ENCODE data around the gene TXNL4B.
"Not testable (repeated sequence)": the region's sequence is repeated elsewhere in the genome, so short reads cannot be mapped to it uniquely, and the experiment has no call there.

Gene TXNL4B

GRCh38 chr16:72073560-72074230 is 19.7 kb downstream of the TXNL4B start:
- no peak for DNase-seq (ENCODE audit: low read depth in 2 of 2)

DNA sequence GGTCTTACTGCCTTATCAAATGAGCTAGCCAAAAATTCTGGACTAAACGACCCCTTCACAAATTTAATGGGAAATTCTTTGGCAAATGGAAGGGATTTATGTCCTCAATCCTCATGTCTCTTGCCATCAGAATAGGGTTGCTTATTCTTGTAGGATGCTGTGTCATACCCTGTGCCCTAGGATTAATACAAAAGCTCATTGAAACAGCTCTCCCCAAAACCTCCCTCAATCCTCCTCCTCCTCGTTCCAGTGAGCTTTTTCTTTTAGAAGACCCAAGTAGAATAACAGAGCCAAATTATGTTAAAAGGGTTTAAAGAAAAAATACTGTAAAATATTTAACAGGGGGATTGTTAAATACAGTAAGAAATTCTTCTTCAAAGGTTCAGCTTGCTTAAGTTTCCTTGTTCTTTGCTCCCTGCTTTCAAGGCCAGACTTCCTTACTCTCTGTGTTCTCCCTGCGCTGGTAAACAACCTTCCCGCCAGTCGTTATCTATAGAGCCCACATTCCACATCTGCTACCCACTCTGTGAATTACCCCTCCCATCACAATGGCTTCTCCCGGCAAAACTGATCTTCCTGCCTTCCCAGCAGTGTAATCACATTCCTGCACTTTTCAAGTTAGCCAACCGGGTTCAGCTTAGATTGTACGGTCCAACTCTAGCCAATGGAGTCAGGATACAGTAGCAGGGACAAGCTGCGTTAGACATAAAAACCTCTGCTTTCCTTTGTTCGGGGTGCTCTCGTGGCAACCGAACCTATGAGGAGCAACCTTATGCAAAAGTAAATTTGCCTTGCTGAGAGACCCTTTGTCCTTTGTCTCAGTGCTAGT is 20.7 kb downstream of the TXNL4B start:
- no peak for DNase-seq (ENCODE audit: low read depth in 2 of 2)

DNA sequence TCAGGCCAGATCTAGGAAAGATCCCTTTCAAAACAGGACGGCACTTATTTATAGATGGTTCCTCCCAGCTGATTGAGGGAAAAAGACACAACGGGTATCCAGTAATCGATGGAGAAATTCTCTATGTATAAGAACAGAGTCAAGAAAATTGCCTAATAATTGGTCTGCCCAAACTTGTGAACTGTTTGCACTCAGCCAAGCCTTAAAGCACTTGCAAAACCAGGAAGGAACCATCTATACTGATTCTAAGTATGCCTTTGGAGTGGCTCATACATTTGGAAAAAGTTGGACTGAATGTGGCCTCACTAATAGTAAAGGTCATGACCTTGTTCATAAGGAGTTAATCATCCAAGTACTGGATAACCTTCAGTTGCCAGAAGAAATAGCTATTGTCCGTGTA is 24.5 kb downstream of the TXNL4B start:
- DNase-seq (ENCODE audit: low read depth in 2 of 2): no peak

DNA sequence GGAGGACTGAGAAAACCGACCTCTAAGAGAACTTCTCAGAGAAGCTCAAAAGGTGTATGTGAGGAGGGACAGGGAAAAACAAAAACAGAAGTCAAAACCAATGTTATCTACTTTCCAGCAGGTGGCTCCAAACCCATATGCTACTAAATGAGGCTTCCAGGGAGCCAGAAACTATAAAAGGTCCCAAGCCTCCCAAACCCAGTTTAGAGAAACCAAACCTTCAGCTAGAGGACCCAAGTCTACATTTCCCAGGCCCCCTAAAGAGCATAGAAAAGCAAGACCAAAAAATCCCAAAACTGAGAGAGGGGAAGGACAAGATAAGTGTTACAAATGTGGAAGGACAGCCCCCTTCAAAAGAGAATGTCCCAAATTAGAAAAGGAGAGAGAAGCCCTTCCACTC is 26.7 kb downstream of the TXNL4B start:
- DNase-seq (ENCODE audit: low read depth in 2 of 2): no peak

GRCh38 chr16:72064361-72064894 is 29.0 kb downstream of the TXNL4B start:
- no peak for DNase-seq (ENCODE audit: low read depth in 2 of 2)

DNA sequence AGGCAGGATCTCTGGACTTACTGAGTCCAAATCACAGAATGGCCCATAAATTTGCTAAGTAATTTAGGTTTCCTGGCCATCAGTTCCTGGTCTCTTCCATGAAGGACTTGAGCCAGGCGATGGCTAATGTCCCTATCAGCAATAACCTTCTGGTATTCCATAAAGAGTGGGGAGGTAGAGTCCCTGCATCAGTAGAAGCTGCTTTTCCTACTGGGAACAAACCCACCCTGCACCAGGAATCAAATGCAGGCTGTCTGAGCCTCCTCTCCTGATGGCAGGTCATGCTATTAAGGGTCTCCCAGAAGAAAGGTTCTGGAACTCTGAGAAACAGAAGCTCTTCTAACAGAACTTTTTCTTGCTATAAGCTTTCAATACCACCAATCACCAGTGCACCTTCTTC is 31.9 kb downstream of the TXNL4B start:
- no peak for DNase-seq (ENCODE audit: low read depth in 2 of 2)

GRCh38 chr16:72060405-72060804 is 33.0 kb downstream of the TXNL4B start:
- DNase-seq (ENCODE audit: low read depth in 2 of 2): no peak

DNA sequence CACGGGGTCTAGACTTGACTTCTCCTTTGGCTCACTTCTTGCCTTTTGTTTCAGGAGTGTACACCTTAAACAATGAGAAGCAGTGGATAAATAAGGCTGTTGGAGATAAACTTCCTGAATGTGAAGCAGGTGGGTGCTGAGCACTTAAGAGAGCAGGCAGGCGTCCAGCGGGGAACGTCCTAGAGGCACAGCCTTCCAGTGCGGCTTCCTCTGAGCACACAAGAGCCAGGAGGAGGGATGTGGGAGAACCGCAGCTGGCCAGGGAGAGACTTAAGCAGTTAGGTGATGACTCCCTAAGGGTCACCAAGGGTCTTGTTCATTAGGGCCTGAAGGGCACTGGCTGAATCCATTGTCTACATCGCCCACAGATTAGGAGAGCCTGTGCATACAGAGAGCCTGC is 34.4 kb downstream of the TXNL4B start:
- not testable (repeated sequence) for DNase-seq (ENCODE audit: low read depth in 2 of 2)

GRCh38 chr16:72057313-72057712 is 36.1 kb downstream of the TXNL4B start:
- not testable (repeated sequence) for DNase-seq (ENCODE audit: low read depth in 2 of 2)

GRCh38 chr16:72055911-72056310 is 37.5 kb downstream of the TXNL4B start:
- no peak for DNase-seq (ENCODE audit: low read depth in 2 of 2)

GRCh38 chr16:72054254-72054847 is 39.1 kb downstream of the TXNL4B start, which contains the start of gene HP:
Gene HP, plus strand, starts transcription at chr16:72054505. Its CDS starts 148 bp downstream, at chr16:72054653.
- DNase-seq (ENCODE audit: low read depth in 2 of 2): not testable (repeated sequence)

GRCh38 chr16:72051818-72052217 is 41.6 kb downstream of the TXNL4B start:
- no peak for DNase-seq (ENCODE audit: low read depth in 2 of 2)

DNA sequence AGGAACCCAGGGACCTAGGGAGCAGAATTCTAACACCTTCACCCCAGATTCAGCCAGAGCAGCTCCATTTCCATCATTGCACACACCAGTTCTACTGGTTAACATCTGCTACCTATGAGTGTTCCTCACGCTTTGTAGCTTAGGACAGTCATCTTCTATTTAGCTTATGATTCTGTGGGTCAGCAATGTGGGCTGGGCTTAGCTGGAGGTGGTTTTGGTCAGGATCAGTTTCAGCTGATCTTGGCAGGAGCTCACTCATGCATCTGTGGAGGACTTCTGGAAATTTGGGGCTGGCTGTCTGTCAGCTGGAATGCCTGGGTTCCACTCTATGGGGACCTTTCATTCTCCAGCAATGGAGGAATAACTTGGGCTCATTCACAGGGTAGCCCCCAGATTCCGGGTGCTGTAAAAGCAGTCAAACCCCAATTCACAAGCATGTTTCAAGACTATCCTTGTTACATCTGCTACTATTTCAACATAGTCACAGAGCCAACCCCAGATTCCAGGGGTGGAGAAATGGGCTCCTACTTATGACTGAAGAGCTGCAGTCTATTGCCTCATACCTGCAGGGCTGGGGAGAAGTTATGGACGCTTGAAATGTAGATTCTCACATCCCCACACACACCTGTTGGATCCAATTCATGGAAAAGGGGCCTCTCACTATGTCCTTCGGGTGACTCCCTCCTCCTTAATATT is 42.5 kb downstream of the TXNL4B start:
- DNase-seq (ENCODE audit: low read depth in 2 of 2): no peak

DNA sequence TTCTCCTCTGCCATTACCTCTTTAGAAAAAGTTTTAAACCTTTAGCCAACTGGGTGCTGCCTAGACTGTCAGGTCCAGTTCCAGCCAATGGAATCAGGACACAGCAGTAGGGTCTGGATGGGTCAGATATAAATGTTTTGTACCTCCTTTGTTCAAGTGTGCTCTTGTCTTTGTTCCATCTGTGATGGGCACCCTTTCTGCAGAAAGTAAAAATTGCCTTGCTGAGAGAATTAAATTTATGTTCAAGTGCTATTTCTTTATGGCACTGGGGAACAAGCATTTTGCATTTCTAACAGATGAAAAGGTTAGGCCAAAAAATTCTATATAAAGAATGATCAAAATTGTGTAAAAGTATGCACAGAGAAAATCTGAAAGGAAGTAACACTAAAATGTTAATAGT is 44.3 kb downstream of the TXNL4B start:
- DNase-seq (ENCODE audit: low read depth in 2 of 2): no peak

DNA sequence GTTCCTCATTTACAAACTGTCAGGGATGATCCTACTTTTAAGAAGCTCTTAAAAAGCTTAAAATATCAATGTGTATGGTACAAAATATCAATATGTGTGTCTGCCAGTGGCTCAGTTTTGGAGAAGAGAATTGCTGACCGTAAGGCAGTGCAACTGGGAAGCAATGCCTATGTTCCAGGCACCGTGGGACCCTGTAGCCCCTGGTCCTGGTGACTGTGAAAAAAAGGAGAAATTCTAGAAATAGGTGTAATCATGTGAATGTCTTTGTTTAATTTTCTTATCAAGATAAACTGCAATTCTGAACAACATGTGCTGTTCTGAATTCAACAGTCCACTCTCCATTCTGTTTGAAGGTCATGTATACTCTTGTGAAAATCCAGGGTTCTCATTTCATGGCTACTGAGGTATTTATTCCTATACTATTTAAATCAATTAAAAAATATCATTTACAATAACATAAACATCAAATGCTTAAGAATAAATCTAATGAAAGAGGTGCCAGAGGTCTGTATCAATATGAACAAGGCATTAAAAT is 48.5 kb downstream of the TXNL4B start:
- DNase-seq (ENCODE audit: low read depth in 2 of 2): no peak

DNA sequence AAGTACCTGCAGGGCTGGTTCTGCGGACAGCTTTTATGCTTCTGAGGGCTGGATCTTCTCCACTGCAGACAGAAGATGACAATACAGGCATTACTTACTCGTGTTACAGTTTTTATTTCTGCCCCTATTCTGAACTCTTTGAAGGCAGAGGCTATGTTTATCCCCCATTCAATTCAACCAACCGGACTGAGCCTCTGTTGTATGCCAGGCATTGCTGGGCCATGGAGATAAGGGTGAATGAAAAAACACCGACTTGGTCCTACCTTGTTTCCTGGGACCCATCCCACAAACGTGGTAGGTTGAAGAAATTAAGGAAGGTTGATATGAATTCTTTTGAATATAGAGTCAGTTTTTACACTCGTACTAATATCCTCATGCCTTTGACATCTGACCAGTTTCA is 49.1 kb downstream of the TXNL4B start:
- DNase-seq (ENCODE audit: low read depth in 2 of 2): no peak

DNA sequence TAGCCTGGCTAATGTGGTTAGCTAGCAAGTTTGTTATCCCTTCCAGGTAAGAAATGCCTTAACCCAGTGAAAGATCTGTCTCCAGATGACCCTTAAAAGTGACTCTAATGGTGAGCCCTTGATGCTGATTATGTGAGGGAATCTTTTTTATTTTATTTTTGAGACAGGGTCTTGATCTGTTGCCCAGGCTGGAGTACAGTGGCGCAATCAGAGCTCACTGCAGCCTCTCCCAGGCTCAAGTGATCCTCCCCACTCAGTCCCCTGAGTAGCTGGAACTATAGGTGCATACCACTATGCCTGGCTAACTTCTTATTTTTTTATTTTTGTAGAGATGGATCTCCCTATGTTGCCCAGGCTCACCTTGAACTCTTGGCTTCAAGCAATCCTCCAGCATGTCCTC is 49.9 kb downstream of the TXNL4B start:
- no peak for DNase-seq (ENCODE audit: low read depth in 2 of 2)

GRCh38 chr16:72043058-72043457 is 50.4 kb downstream of the TXNL4B start:
- DNase-seq (ENCODE audit: low read depth in 2 of 2): no peak

GRCh38 chr16:72042157-72042660 is 51.2 kb downstream of the TXNL4B start:
- DNase-seq (ENCODE audit: low read depth in 2 of 2): no peak

GRCh38 chr16:72036098-72036497 is 57.3 kb downstream of the TXNL4B start:
- no peak for DNase-seq (ENCODE audit: low read depth in 2 of 2)
